Cerebellar nuclear complex (tissue), 1 donor: ENCODE measurements around the gene HLA-B.

Source experiments
- DNase-seq, 2 experiments: peaks; one replicate each; lab custom pipeline; 2025; lab: John Stamatoyannopoulos, UW

Gene HLA-B

GRCh38 chr6:31352683-31353383 is 4.1 kb downstream of the HLA-B start:
- DNase-seq: no peak

GRCh38 chr6:31352310-31352682 is 4.7 kb downstream of the HLA-B start:
- no peak for DNase-seq

- no peak for DNase-seq
Observed at GRCh38 chr6:31351401-31352309, 5.3 kb downstream of the HLA-B start.

- DNase-seq: no peak
Observed at GRCh38 chr6:31351033-31351380, 6.0 kb downstream of the HLA-B start.

- no peak for DNase-seq
Observed at GRCh38 chr6:31350196-31351032, 6.6 kb downstream of the HLA-B start.

- no peak for DNase-seq
Observed at GRCh38 chr6:31349301-31349700, 7.7 kb downstream of the HLA-B start.

- no peak for DNase-seq
Observed at GRCh38 chr6:31345026-31345730, 11.8 kb downstream of the HLA-B start.

GRCh38 chr6:31340228-31340627 is 16.8 kb downstream of the HLA-B start:
- DNase-seq: no peak

- no peak for DNase-seq
Observed at GRCh38 chr6:31339210-31339609, 17.8 kb downstream of the HLA-B start.

- DNase-seq: no peak
Observed at GRCh38 chr6:31336896-31337496, 20.0 kb downstream of the HLA-B start.

- no peak for DNase-seq
Observed at GRCh38 chr6:31332637-31333602, 24.1 kb downstream of the HLA-B start.

- no peak for DNase-seq
Observed at GRCh38 chr6:31328355-31328960, 28.5 kb downstream of the HLA-B start.

- DNase-seq: no peak
Observed at GRCh38 chr6:31321820-31322219, 35.2 kb downstream of the HLA-B start.

- DNase-seq: no peak
Observed at GRCh38 chr6:31321005-31321707, 35.8 kb downstream of the HLA-B start.

GRCh38 chr6:31317036-31317435 is 39.9 kb downstream of the HLA-B start:
- no peak for DNase-seq

GRCh38 chr6:31309641-31310040 is 47.3 kb downstream of the HLA-B start:
- no peak for DNase-seq

GRCh38 chr6:31308845-31309175 is 48.2 kb downstream of the HLA-B start:
- DNase-seq: no peak

- no peak for DNase-seq
Observed at GRCh38 chr6:31308050-31308844, 48.7 kb downstream of the HLA-B start.

GRCh38 chr6:31307669-31308049 is 49.3 kb downstream of the HLA-B start:
- DNase-seq: no peak
